SK-N-SH treated with all-trans-retinoic acid at 6 μM for 48 hours (cell line): ENCODE results near the gene STK32B.

Experiments used
- ATAC-seq: fragments of 200-7000 bp; cut with Tn5 transposase; 3 replicates; pipeline ENCODE4 v1.9.1; 2020; ENCODE audit warnings: mild to moderate bottlenecking, moderate library complexity
- ARNTL ChIP-seq: fragments of 450-650 bp; formaldehyde crosslinking; IDR thresholded peaks from 2 replicates; pipeline ENCODE4 v1.5.0; 2020; ENCODE audit warnings: low read depth, mild to moderate bottlenecking, moderate library complexity, borderline replicate concordance
- BACH2 ChIP-seq: fragments of 250-450 bp; sonication (Bioruptor Pico); IDR thresholded peaks from 2 replicates; pipeline ENCODE4 v1.9.0; 2021; ENCODE audit warnings: mild to moderate bottlenecking, borderline replicate concordance
- CSDC2 ChIP-seq: fragments of 250-450 bp; sonication (Bioruptor Pico); IDR thresholded peaks from 2 replicates; pipeline ENCODE4 v1.5.0; 2020; ENCODE audit warnings: mild to moderate bottlenecking, moderate library complexity
- ESRRG ChIP-seq: fragments of 250-450 bp; sonication (Bioruptor Pico); IDR thresholded peaks from 2 replicates; pipeline ENCODE4 v1.6.1; 2021; ENCODE audit warnings: mild to moderate bottlenecking
- GLIS3 ChIP-seq: fragments of 250-450 bp; sonication (Bioruptor Pico); IDR thresholded peaks from 2 replicates; pipeline ENCODE4 v1.5.0; 2020; ENCODE audit warnings: mild to moderate bottlenecking, moderate library complexity
- ISL1 ChIP-seq: fragments of 250-450 bp; sonication (Bioruptor Pico); IDR thresholded peaks from 2 replicates; pipeline ENCODE4 v2.1.2; 2022; ENCODE audit warnings: mild to moderate bottlenecking, moderate library complexity
- OSR1 ChIP-seq: fragments of 250-450 bp; sonication (Bioruptor Pico); IDR thresholded peaks from 2 replicates; pipeline ENCODE4 v1.8.0; 2022; ENCODE audit warnings: moderate library complexity, mild to moderate bottlenecking, inconsistent platforms
- PPARA ChIP-seq: fragments of 250-450 bp; sonication (Bioruptor Pico); IDR thresholded peaks from 2 replicates; pipeline ENCODE4 v1.5.0; 2020; ENCODE audit warnings: mild to moderate bottlenecking, borderline replicate concordance
- RARB ChIP-seq: fragments of 250-450 bp; sonication (Bioruptor Pico); IDR thresholded peaks from 2 replicates; pipeline ENCODE4 v1.8.0; 2021; ENCODE audit warnings: mild to moderate bottlenecking, moderate library complexity
- SNAI2 ChIP-seq: fragments of 250-450 bp; sonication (Bioruptor Pico); IDR thresholded peaks from 2 replicates; pipeline ENCODE4 v1.5.0; 2020; ENCODE audit warnings: mild to moderate bottlenecking, moderate library complexity
- TCF4 ChIP-seq: fragments of 250-450 bp; sonication (Bioruptor Pico); IDR thresholded peaks from 2 replicates; pipeline ENCODE4 v1.8.0; 2021; ENCODE audit warnings: mild to moderate bottlenecking, moderate library complexity, borderline replicate concordance
- TSHZ2 ChIP-seq: fragments of 250-450 bp; sonication (Bioruptor Pico); IDR thresholded peaks from 2 replicates; pipeline ENCODE4 v1.5.0; 2020; ENCODE audit warnings: mild to moderate bottlenecking, moderate library complexity
- ZC3H10 ChIP-seq: fragments of 250-450 bp; sonication (Bioruptor Pico); IDR thresholded peaks from 2 replicates; pipeline ENCODE4 v1.5.1; 2021; ENCODE audit warnings: mild to moderate bottlenecking, moderate library complexity
- ZFP3 ChIP-seq: fragments of 250-450 bp; sonication (Bioruptor Pico); IDR thresholded peaks from 2 replicates; pipeline ENCODE4 v1.5.0; 2020; ENCODE audit warnings: mild to moderate bottlenecking, moderate library complexity
- ZFP30 ChIP-seq: fragments of 450-650 bp; formaldehyde crosslinking; IDR thresholded peaks from 2 replicates; pipeline ENCODE4 v1.5.0; 2022; ENCODE audit warnings: mild to moderate bottlenecking, moderate library complexity
- ZNF565 ChIP-seq: fragments of 450-650 bp; formaldehyde crosslinking; conservative IDR thresholded peaks from 2 replicates; pipeline ENCODE4 v1.5.0; 2020; ENCODE audit warnings: low read depth, mild to moderate bottlenecking, moderate library complexity
- ZNF70 ChIP-seq: fragments of 450-650 bp; formaldehyde crosslinking; IDR thresholded peaks from 2 replicates; pipeline ENCODE4 v1.5.0; 2020; ENCODE audit warnings: mild to moderate bottlenecking, moderate library complexity
- ZNF8 ChIP-seq: fragments of 450-650 bp; formaldehyde crosslinking; IDR thresholded peaks from 2 replicates; pipeline ENCODE4 v1.5.0; 2020; ENCODE audit warnings: mild to moderate bottlenecking, moderate library complexity
- TF ChIP-seq, protein P1 (sequence below): fragments of 250-450 bp; sonication (Bioruptor Pico); IDR thresholded peaks from 2 replicates; pipeline ENCODE4 v1.5.1; 2020; ENCODE audit warnings: low read depth, mild to moderate bottlenecking, moderate library complexity
- TF ChIP-seq, protein P2 (sequence below): fragments of 250-450 bp; sonication (Bioruptor Pico); IDR thresholded peaks from 2 replicates; pipeline ENCODE4 v1.8.0; 2020; ENCODE audit warnings: mild to moderate bottlenecking, moderate library complexity, borderline replicate concordance
- TF ChIP-seq, protein P3 (sequence below): fragments of 250-450 bp; sonication (Bioruptor Pico); IDR thresholded peaks from 2 replicates; pipeline ENCODE4 v1.8.0; 2021; ENCODE audit warnings: low read depth, mild to moderate bottlenecking, moderate library complexity, borderline replicate concordance

The STK32B gene

DNA sequence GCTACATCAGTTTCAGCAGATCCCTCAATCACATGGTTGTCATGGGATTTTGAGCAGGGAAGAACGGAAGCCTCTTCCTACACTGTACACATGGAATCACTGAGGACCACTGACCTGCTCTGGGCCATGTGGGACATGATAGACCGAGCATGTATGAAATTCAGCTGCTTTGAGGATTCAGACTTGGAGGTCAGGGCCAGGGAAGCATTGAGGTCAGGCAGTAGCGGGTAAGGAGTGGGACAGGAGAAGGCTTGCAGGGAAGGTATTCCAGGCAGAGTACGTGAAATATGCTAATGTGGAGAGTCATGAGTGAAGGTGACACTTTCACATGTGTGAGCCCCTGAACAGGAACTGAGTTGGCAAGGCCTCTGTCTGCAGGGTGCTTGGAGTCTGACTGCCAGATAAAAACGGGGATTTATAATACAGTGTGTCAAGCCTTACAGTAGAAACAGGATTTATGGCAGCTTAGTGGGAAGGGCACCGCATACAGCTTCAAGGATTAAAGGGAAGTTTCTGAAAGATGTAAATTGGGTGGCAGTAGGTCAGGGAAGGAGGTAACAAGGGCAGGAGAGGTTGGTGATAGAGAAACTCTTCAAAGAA is 111.7 kb downstream of the STK32B start (continued):
- TF ChIP-seq BACH2 (CRISPR knock-in tag) (no peak), ISL1 (CRISPR knock-in tag) (no peak), ZNF565 (CRISPR knock-in tag) (no peak), ZNF70 (CRISPR knock-in tag) (no peak)
- TF ChIP-seq, protein P1, sequence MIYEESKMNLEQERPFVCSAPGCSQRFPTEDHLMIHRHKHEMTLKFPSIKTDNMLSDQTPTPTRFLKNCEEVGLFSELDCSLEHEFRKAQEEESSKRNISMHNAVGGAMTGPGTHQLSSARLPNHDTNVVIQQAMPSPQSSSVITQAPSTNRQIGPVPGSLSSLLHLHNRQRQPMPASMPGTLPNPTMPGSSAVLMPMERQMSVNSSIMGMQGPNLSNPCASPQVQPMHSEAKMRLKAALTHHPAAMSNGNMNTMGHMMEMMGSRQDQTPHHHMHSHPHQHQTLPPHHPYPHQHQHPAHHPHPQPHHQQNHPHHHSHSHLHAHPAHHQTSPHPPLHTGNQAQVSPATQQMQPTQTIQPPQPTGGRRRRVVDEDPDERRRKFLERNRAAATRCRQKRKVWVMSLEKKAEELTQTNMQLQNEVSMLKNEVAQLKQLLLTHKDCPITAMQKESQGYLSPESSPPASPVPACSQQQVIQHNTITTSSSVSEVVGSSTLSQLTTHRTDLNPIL (CRISPR knock-in tag), result no peak

DNA sequence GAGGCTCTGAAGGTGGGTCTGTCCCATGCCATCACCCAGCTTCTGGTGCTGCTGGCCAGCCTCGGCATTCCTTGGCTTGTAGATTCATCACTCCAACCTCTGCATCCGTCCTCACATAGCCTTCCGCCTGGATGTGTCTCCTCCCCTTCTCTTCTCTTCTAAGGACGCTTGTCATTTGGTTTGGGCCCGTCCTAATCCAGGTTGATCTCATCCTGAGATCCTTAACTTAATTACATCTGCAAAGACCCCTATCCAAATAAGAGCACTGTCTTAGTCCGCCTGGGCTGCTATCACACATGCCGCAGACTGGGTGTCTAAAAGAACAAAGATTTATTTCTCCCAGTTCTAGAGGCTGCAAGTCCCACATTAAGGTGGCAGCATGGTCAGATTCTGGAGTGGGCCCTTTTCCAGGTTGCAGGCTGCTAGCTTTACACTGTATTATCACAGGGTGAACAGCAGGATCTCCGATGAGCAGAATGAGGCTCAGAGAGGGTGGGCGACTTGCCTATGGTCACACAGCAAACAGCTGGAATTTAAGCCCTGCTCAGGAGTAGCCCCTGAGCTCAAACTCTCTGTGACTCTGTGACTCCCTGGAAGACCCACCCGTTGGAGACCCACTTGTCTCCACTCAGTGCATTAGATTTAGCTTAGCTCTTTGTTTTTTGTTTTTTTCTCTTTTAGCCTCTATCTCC is 113.1 kb downstream of the STK32B start:
- no peak for ATAC-seq
- no peak for TF ChIP-seq CSDC2 (CRISPR knock-in tag)
- TF ChIP-seq PPARA (CRISPR knock-in tag), result no peak
- no peak for TF ChIP-seq ARNTL (CRISPR knock-in tag)
- TF ChIP-seq ZNF8 (CRISPR knock-in tag), result no peak
- TF ChIP-seq, protein P2, sequence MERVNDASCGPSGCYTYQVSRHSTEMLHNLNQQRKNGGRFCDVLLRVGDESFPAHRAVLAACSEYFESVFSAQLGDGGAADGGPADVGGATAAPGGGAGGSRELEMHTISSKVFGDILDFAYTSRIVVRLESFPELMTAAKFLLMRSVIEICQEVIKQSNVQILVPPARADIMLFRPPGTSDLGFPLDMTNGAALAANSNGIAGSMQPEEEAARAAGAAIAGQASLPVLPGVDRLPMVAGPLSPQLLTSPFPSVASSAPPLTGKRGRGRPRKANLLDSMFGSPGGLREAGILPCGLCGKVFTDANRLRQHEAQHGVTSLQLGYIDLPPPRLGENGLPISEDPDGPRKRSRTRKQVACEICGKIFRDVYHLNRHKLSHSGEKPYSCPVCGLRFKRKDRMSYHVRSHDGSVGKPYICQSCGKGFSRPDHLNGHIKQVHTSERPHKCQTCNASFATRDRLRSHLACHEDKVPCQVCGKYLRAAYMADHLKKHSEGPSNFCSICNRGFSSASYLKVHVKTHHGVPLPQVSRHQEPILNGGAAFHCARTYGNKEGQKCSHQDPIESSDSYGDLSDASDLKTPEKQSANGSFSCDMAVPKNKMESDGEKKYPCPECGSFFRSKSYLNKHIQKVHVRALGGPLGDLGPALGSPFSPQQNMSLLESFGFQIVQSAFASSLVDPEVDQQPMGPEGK (CRISPR knock-in tag), result no peak
- TF ChIP-seq GLIS3, result no peak
- no peak for TF ChIP-seq BACH2 (CRISPR knock-in tag)
- no peak for TF ChIP-seq ZFP3 (CRISPR knock-in tag)
- TF ChIP-seq ZNF70 (CRISPR knock-in tag), result no peak
- no peak for TF ChIP-seq ZFP30
- no peak for TF ChIP-seq RARB (CRISPR knock-in tag)
- TF ChIP-seq TSHZ2 (CRISPR knock-in tag), result no peak
- TF ChIP-seq, protein P3, sequence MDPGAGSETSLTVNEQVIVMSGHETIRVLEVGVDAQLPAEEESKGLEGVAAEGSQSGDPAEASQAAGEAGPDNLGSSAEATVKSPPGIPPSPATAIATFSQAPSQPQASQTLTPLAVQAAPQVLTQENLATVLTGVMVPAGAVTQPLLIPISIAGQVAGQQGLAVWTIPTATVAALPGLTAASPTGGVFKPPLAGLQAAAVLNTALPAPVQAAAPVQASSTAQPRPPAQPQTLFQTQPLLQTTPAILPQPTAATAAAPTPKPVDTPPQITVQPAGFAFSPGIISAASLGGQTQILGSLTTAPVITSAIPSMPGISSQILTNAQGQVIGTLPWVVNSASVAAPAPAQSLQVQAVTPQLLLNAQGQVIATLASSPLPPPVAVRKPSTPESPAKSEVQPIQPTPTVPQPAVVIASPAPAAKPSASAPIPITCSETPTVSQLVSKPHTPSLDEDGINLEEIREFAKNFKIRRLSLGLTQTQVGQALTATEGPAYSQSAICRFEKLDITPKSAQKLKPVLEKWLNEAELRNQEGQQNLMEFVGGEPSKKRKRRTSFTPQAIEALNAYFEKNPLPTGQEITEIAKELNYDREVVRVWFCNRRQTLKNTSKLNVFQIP, result no peak
- TF ChIP-seq OSR1 (CRISPR knock-in tag), result no peak

DNA sequence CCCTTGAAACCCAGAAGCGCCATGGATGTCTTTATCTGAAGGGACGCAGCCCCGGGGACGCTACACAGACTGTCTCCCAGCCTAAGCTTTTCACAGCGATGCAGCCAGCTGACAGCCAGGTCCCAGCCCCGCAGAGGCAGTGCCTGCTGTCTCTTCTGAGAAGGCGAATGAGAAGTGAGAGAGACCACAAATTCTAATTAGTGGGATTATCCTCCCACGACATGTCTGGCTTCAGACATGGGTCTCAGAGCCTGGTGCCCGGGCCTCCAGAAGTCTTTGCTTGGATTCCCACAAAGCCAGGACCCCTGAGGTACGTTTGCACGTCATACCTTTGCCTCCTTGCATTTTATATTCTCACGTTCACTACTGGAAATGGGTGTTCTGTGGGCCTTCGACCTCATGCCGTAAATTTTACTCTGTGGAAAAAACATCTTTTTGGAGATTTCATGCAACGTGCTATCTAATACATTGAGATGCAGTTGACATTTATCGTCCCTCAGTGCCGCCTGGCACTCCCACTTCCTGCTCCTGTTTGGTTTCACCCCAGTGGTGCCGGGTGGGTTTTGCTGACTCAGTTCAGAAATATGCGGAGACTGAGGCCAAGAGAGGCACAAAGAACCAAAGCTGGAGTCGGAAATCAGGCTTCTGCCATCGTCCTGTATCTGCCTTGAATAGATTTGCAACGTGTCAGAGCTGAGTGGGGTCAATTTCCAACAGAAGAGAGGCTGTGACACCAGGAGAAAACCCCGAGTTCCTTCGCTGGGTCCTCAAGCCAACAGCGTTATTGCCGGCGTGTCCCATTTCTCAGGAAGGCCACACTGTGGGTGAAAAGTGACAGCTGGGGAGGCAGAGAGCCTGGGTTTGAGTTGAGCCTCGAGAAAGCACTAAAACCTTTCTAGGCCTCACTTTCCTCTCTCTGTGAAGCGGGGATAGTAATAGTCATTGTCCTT is 114.4 kb downstream of the STK32B start:
- ATAC-seq, result peak; percentile 62; the same call in 2 of the 3 replicates
- TF ChIP-seq ZNF8 (CRISPR knock-in tag), result no peak
- TF ChIP-seq PPARA (CRISPR knock-in tag), result no peak
- no peak for TF ChIP-seq OSR1 (CRISPR knock-in tag)
- no peak for TF ChIP-seq SNAI2 (CRISPR knock-in tag)
- no peak for TF ChIP-seq ZNF70 (CRISPR knock-in tag)
- no peak for TF ChIP-seq ISL1 (CRISPR knock-in tag)
- no peak for TF ChIP-seq TCF4 (CRISPR knock-in tag)
- TF ChIP-seq, protein P2 (CRISPR knock-in tag), result no peak
- TF ChIP-seq, protein P1 (CRISPR knock-in tag), result no peak
- TF ChIP-seq ESRRG, result no peak
- TF ChIP-seq ZC3H10 (CRISPR knock-in tag), result no peak
- TF ChIP-seq ZFP3 (CRISPR knock-in tag), result no peak
- no peak for TF ChIP-seq ZNF565 (CRISPR knock-in tag)
- TF ChIP-seq RARB (CRISPR knock-in tag), result no peak
